ENCODE measurements around the gene LGALS3BP. TPM values are rescaled to one million over a fixed set of nuclear protein-coding genes. Genes with fewer than 3 reads are reported as not detected.

LGALS3BP gene
- total RNA-seq, 4 donors from 2014 or later, result 191 to 392 (median 296) TPM

GRCh38 chr17:78991906-78992532 is 12.3 kb upstream of the LGALS3BP start:
- 94 to 97% methylated on average over 22 of the region's 22 CpGs for WGBS, 2 donors
- no peaks in the 10 kb centered on the region for H3K9me3 ChIP-seq
- H3K27ac ChIP-seq, result no peak overlapping the region
- H3K4me3 ChIP-seq, result no peak overlapping the region
- DNase-seq (ENCODE audit: low spot score in 2 of 2), result peak in 1 of 2 donors; percentile 3
- H3K36me3 ChIP-seq, result peaks cover 0 to 71% (median 22%) of the 10 kb centered on the region in 3 donors
- TF ChIP-seq EP300 (IDR thresholded peaks at IDR 0.05) (no peak), POLR2A (IDR thresholded peaks at IDR 0.05) (no peak), CTCF (IDR thresholded peaks at IDR 0.05) (no peak)
- H3K4me1 ChIP-seq, result peaks cover 0 to 32% (median under 1%) of the 10 kb centered on the region in 4 donors
- no peaks in the 10 kb centered on the region for H3K27me3 ChIP-seq

DNA sequence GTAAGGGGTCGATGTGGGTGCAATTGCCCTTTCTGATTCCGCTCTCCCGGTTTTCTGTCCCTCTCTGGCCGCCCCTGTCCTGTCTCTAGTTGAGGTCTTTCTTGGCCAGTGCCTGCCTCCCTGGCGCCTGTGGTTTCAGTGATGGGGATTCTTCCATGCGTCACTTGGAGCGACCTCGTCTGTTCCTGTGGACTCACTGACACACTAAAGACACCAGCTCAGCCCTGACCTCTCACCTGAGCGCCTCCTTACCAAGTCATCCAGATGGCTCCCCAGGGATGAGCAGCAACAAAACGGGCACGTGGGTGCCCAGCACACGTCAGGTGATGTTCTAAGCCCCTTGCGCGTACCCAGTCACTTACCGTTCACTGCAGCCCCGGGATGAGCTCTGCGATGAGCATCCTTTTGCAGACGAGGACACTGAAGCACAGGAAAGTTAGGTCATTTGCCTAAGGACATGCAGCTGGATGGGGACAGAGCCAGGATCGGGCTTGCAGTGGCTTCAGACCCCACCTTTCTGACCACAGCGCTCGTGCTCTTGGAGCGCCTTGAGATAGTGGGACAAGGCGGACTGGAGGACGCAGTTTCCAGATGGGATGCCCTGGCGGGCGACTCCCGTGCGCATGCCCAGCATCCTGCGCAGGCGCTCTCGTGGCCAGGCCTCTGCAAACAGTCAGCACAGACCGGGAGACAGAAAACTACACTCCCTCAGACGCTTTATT is 11.5 kb upstream of the LGALS3BP start:
- Histone ChIP-seq H3K36me3 (peaks cover 0 to 63% (median 15%) of the 10 kb centered on the region in 3 donors), H3K9me3 (no peaks in the 10 kb centered on the region), H3K27me3 (no peaks in the 10 kb centered on the region), H3K4me3 (no peak overlapping the region), H3K4me1 (peaks cover 0 to 33% (median 9%) of the 10 kb centered on the region in 4 donors), H3K27ac (no peak overlapping the region)
- WGBS, 2 donors, result 92 to 93% methylated on average over 33 of the region's 33 CpGs
- TF ChIP-seq CTCF (IDR thresholded peaks at IDR 0.05) (no peak), POLR2A (IDR thresholded peaks at IDR 0.05) (no peak), EP300 (IDR thresholded peaks at IDR 0.05) (no peak)
- DNase-seq (ENCODE audit: low spot score in 2 of 2), result peak in 1 of 2 donors; percentile 11

DNA sequence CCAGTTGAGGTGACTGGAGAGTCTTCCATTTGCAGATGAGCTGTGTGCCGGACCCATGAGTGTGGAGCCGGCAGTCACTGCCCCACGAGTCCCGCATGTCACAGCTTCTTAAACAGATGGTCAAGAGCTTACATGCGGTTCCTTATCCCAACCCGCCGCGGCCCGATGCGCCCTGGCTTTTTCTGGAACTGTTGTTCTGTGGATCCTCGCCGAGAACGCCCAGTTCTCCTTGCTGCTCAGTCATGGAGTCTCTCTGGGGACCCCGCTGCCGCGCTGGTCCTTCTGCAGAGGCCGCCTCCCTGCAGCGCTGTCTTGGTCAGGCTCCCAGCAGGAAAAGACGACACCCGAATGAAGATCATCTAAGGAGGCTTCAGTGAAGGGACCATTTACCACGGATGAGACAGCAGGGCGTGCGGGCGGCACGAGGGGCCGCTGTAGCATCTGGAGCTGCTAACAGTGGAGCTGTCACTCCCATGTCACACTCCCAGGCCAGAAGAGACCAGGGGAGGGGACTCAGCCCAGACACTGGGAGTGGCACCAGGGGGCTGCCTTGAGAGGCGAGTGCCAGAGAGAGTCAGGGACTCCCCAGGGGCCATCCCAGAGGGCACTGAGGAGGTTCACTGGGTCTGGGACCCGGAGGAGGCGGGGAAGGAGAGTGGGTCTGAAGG is 10.8 kb upstream of the LGALS3BP start:
- Histone ChIP-seq H3K9me3 (no peaks in the 10 kb centered on the region), H3K27ac (no peak overlapping the region), H3K27me3 (no peaks in the 10 kb centered on the region), H3K4me3 (no peak overlapping the region), H3K36me3 (peaks cover 0 to 56% (median 15%) of the 10 kb centered on the region in 3 donors), H3K4me1 (peaks cover 0 to 34% (median 15%) of the 10 kb centered on the region in 4 donors)
- 95 to 96% methylated on average over 28 to 29 of the region's 29 CpGs for WGBS, 2 donors
- TF ChIP-seq POLR2A (IDR thresholded peaks at IDR 0.05) (no peak), CTCF (IDR thresholded peaks at IDR 0.05) (no peak), EP300 (IDR thresholded peaks at IDR 0.05) (no peak)
- no peak for DNase-seq (ENCODE audit: low spot score in 2 of 2)

DNA sequence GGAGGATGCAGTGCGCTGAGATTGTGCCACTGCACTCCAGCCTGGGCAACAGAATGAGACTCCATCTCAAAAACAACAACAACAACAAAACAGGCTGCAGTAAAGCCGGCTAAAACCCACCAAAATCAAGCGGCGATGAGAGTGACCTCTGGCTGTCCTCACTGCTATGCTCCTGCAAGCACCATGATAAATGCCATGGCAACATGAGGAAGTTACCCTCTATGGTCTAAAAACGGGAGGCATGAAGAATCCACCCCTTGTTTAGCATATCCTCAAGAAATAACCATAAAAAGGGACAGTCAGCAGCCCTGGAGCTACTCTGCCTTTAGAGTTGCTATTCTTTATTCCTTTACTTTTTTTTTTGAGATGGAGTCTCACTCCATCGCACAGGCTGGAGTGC is 8.4 kb upstream of the LGALS3BP start:
- H3K4me1 ChIP-seq, result peaks cover 0 to 34% (median 15%) of the 10 kb centered on the region in 4 donors
- H3K9me3 ChIP-seq, result no peaks in the 10 kb centered on the region
- H3K4me3 ChIP-seq, result no peak overlapping the region
- TF ChIP-seq CTCF (IDR thresholded peaks at IDR 0.05) (no peak), EP300 (IDR thresholded peaks at IDR 0.05) (no peak)
- DNase-seq (ENCODE audit: low spot score in 2 of 2), result no peak
- H3K36me3 ChIP-seq, result peaks cover 0 to 33% (median 7%) of the 10 kb centered on the region in 3 donors
- H3K27me3 ChIP-seq, result no peaks in the 10 kb centered on the region
- WGBS, 2 donors, result 47 to 66% methylated on average over 6 of the region's 6 CpGs
- no peak overlapping the region for H3K27ac ChIP-seq

Data from tibial nerve (tissue), 4 donors.